ENCODE results near the gene SOX10.
"Not testable (repeated sequence)": the region's sequence is repeated elsewhere in the genome, so short reads cannot be mapped to it uniquely, and the experiment has no call there.

SOX10 gene

GRCh38 chr22:37979782-37980181 is 4.6 kb downstream of the SOX10 start:
- Histone ChIP-seq H3K9me3 (ENCODE audit: severe bottlenecking) (no peaks in the 10 kb centered on the region), H3K27me3 (ENCODE audit: insufficient read depth, poor library complexity, severe bottlenecking) (no peaks in the 10 kb centered on the region), H3K36me3 (ENCODE audit: low read depth) (no peaks in the 10 kb centered on the region), H3K4me1 (ENCODE audit: insufficient read depth, poor library complexity, severe bottlenecking) (no peaks in the 10 kb centered on the region), H3K4me3 (ENCODE audit: severe bottlenecking) (no peak overlapping the region), H3K27ac (ENCODE audit: poor library complexity, severe bottlenecking) (no peak overlapping the region)
- TF ChIP-seq, protein P1, sequence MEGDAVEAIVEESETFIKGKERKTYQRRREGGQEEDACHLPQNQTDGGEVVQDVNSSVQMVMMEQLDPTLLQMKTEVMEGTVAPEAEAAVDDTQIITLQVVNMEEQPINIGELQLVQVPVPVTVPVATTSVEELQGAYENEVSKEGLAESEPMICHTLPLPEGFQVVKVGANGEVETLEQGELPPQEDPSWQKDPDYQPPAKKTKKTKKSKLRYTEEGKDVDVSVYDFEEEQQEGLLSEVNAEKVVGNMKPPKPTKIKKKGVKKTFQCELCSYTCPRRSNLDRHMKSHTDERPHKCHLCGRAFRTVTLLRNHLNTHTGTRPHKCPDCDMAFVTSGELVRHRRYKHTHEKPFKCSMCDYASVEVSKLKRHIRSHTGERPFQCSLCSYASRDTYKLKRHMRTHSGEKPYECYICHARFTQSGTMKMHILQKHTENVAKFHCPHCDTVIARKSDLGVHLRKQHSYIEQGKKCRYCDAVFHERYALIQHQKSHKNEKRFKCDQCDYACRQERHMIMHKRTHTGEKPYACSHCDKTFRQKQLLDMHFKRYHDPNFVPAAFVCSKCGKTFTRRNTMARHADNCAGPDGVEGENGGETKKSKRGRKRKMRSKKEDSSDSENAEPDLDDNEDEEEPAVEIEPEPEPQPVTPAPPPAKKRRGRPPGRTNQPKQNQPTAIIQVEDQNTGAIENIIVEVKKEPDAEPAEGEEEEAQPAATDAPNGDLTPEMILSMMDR (IDR thresholded peaks at IDR 0.05; ENCODE audit: poor library complexity, severe bottlenecking): no peak
- DNase-seq (ENCODE audit: low spot score) (no peak), ATAC-seq (ENCODE audit: low read depth) (no peak)

DNA sequence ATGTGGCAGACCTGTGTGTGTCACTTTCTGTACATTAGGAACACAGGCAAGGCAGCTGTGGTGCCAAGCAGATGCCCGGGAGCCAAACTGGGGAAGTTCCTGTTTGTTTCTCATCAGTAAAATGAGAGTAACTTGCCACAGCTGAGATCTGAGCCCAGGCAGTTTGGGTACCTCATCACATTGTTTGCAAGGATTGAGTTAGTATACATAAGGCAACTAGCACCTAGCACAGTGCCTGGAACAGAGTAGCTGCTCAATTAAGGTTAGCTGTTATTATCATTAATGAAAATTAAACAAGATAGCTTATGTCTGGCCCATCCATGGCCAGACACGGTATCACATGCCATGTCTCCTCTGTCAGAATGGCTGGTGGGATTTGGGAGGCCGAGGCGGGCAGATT is 7.8 kb downstream of the SOX10 start:
- no peak overlapping the region for H3K4me3 ChIP-seq (ENCODE audit: severe bottlenecking)
- ATAC-seq (ENCODE audit: low read depth) (no peak), DNase-seq (ENCODE audit: low spot score) (no peak)
- TF ChIP-seq, protein P1 (IDR thresholded peaks at IDR 0.05; ENCODE audit: poor library complexity, severe bottlenecking): no peak
- H3K9me3 ChIP-seq (ENCODE audit: severe bottlenecking): no peaks in the 10 kb centered on the region
- H3K4me1 ChIP-seq (ENCODE audit: insufficient read depth, poor library complexity, severe bottlenecking): no peaks in the 10 kb centered on the region
- H3K27ac ChIP-seq (ENCODE audit: poor library complexity, severe bottlenecking): no peak overlapping the region
- H3K27me3 ChIP-seq (ENCODE audit: insufficient read depth, poor library complexity, severe bottlenecking): no peaks in the 10 kb centered on the region
- H3K36me3 ChIP-seq (ENCODE audit: low read depth): no peaks in the 10 kb centered on the region

DNA sequence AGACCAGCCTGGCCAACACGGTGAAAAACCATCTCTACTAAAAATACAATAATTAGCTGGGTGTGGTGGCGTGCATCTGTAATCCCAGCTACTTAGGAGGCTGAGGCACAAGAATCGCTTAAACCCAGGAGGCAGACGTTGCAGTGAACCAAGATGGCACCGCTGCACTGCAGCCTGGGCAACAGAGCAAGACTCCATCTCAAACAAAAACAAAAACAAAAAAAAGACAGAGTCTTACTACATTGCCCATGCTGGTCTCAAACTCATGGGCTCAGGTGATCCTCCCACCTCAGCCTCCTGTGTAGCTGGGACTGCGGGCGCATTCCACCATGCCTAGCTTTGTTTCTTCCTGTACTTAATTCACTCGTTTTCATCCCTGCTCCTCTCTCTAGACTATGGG is 8.3 kb downstream of the SOX10 start:
- H3K27ac ChIP-seq (ENCODE audit: poor library complexity, severe bottlenecking); ATAC-seq (ENCODE audit: low read depth): not testable (repeated sequence)

GRCh38 chr22:37975153-37975552 is 9.2 kb downstream of the SOX10 start:
- Histone ChIP-seq H3K4me3 (ENCODE audit: severe bottlenecking) (no peak overlapping the region), H3K36me3 (ENCODE audit: low read depth) (no peaks in the 10 kb centered on the region), H3K9me3 (ENCODE audit: severe bottlenecking) (no peaks in the 10 kb centered on the region), H3K27ac (ENCODE audit: poor library complexity, severe bottlenecking) (no peak overlapping the region), H3K4me1 (ENCODE audit: insufficient read depth, poor library complexity, severe bottlenecking) (no peaks in the 10 kb centered on the region), H3K27me3 (ENCODE audit: insufficient read depth, poor library complexity, severe bottlenecking) (no peaks in the 10 kb centered on the region)
- DNase-seq (ENCODE audit: low spot score) (no peak), ATAC-seq (ENCODE audit: low read depth) (no peak)
- TF ChIP-seq, protein P1 (IDR thresholded peaks at IDR 0.05; ENCODE audit: poor library complexity, severe bottlenecking): no peak

More for the DNA sequence above, 8.3 kb downstream of the SOX10 start:
- not testable (repeated sequence) for DNase-seq (ENCODE audit: low spot score); H3K36me3 ChIP-seq (ENCODE audit: low read depth); H3K9me3 ChIP-seq (ENCODE audit: severe bottlenecking); H3K4me1 ChIP-seq (ENCODE audit: insufficient read depth, poor library complexity, severe bottlenecking); H3K27me3 ChIP-seq (ENCODE audit: insufficient read depth, poor library complexity, severe bottlenecking); H3K4me3 ChIP-seq (ENCODE audit: severe bottlenecking)

DNA sequence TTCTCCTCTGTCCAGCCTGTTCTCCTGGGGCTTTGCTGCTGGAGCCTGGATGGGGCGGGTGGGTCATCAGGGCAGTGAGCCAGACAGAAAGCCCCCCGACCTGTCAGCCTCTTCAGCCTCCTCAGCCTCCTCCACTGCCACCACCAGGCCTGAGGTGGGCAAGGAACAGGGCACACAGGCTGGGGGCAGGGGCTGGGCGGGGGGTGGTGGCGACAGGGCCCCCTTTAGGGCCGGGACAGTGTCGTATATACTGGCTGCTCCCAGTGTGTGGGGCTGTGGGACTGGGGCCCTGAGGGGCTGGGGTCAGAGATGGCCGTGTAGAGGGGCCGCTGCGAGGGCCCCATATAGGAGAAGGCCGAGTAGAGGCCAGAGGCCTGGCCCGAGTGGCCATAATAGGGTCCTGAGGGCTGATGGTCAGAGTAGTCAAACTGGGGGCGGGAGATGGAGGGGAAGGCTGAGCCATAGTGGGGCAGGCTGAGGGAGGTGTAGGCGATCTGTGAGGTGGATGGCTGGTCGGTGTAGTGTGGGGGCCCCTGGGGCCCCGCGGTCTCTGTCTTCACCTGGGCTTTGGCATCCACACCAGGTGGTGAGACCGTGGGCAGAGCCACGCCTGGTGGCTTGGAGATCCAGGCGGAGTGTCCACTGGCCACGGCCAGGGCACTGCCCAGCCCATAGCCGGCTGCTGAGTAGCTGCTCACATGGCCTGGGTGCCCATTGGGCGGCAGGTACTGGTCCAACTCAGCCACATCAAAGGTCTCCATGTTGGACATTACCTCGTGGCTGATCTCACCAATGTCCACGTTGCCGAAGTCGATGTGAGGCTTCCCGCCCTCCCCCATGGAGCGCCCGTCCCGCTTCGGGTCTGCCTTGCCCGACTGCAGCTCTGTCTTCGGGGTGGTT is 10.8 kb downstream of the SOX10 start:
- no peak overlapping the region for H3K27ac ChIP-seq (ENCODE audit: poor library complexity, severe bottlenecking)
- H3K4me3 ChIP-seq (ENCODE audit: severe bottlenecking): no peak overlapping the region
- H3K4me1 ChIP-seq (ENCODE audit: insufficient read depth, poor library complexity, severe bottlenecking): no peaks in the 10 kb centered on the region
- H3K9me3 ChIP-seq (ENCODE audit: severe bottlenecking): no peaks in the 10 kb centered on the region
- no peaks in the 10 kb centered on the region for H3K36me3 ChIP-seq (ENCODE audit: low read depth)
- H3K27me3 ChIP-seq (ENCODE audit: insufficient read depth, poor library complexity, severe bottlenecking): no peaks in the 10 kb centered on the region
- no peak for DNase-seq (ENCODE audit: low spot score)
- TF ChIP-seq, protein P1 (IDR thresholded peaks at IDR 0.05; ENCODE audit: poor library complexity, severe bottlenecking): no peak
- ATAC-seq (ENCODE audit: low read depth): no peak

Measured in RWPE2 (cell line).